Measurements from ENCODE around the gene SEPTIN10.

SEPTIN10 gene

DNA sequence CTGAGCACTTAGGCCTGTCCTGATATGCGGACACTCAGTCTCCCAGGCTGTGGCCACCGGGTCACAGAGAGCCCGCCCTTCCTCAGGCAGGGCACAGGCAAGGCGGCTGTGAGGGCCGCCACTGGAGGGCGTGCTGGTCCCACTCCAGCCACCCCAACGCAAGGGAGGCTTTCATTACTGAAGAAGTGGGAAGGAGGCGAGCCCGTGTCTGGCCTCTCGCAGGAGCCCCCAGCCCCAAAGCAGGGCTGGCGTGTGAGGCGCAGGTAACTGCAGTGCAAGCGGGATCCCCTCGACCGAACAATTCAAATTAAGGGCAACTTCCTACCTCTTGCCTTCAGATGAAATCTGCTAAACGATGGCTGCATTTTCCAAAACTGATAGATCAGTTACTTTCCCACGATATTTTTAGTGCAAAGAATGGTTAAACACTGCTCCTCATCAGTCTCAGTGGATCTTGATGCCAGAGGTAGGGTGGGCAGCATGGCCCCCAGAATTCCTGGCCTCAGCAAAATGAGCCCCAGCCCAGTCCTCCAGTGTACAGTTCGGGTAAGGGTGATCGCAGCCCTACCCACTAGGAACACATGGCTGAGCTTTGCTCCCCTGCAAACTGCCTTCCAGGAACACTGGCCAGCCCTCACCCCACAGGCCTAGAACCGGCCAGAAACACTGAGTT, 97.2 kb downstream of the SEPTIN10 start:
- Histone ChIP-seq H3K27me3 (ENCODE audit: insufficient read depth, poor library complexity, severe bottlenecking) (no peaks in the 10 kb centered on the region), H3K36me3 (ENCODE audit: low read depth) (no peaks in the 10 kb centered on the region), H3K4me3 (ENCODE audit: severe bottlenecking) (no peak overlapping the region), H3K9me3 (ENCODE audit: severe bottlenecking) (no peaks in the 10 kb centered on the region), H3K4me1 (ENCODE audit: insufficient read depth, poor library complexity, severe bottlenecking) (peaks cover 3% of the 10 kb centered on the region), H3K27ac (ENCODE audit: poor library complexity, severe bottlenecking) (no peak overlapping the region)
- no peak for DNase-seq (ENCODE audit: low spot score)
- peak; percentile 56; the same call in 2 of the 3 replicates for ATAC-seq (ENCODE audit: low read depth)
- TF ChIP-seq, protein P1, sequence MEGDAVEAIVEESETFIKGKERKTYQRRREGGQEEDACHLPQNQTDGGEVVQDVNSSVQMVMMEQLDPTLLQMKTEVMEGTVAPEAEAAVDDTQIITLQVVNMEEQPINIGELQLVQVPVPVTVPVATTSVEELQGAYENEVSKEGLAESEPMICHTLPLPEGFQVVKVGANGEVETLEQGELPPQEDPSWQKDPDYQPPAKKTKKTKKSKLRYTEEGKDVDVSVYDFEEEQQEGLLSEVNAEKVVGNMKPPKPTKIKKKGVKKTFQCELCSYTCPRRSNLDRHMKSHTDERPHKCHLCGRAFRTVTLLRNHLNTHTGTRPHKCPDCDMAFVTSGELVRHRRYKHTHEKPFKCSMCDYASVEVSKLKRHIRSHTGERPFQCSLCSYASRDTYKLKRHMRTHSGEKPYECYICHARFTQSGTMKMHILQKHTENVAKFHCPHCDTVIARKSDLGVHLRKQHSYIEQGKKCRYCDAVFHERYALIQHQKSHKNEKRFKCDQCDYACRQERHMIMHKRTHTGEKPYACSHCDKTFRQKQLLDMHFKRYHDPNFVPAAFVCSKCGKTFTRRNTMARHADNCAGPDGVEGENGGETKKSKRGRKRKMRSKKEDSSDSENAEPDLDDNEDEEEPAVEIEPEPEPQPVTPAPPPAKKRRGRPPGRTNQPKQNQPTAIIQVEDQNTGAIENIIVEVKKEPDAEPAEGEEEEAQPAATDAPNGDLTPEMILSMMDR (IDR thresholded peaks at IDR 0.05; ENCODE audit: poor library complexity, severe bottlenecking) = peak; percentile 75

GRCh38 chr2:109514857-109515256, 98.9 kb downstream of the SEPTIN10 start:
- Histone ChIP-seq H3K36me3 (ENCODE audit: low read depth) (no peaks in the 10 kb centered on the region), H3K4me3 (ENCODE audit: severe bottlenecking) (no peak overlapping the region), H3K27ac (ENCODE audit: poor library complexity, severe bottlenecking) (no peak overlapping the region), H3K27me3 (ENCODE audit: insufficient read depth, poor library complexity, severe bottlenecking) (no peaks in the 10 kb centered on the region), H3K4me1 (ENCODE audit: insufficient read depth, poor library complexity, severe bottlenecking) (peaks cover 3% of the 10 kb centered on the region), H3K9me3 (ENCODE audit: severe bottlenecking) (no peaks in the 10 kb centered on the region)
- DNase-seq (ENCODE audit: low spot score) = no peak
- no peak for ATAC-seq (ENCODE audit: low read depth)
- TF ChIP-seq, protein P1 (IDR thresholded peaks at IDR 0.05; ENCODE audit: poor library complexity, severe bottlenecking) = no peak

DNA sequence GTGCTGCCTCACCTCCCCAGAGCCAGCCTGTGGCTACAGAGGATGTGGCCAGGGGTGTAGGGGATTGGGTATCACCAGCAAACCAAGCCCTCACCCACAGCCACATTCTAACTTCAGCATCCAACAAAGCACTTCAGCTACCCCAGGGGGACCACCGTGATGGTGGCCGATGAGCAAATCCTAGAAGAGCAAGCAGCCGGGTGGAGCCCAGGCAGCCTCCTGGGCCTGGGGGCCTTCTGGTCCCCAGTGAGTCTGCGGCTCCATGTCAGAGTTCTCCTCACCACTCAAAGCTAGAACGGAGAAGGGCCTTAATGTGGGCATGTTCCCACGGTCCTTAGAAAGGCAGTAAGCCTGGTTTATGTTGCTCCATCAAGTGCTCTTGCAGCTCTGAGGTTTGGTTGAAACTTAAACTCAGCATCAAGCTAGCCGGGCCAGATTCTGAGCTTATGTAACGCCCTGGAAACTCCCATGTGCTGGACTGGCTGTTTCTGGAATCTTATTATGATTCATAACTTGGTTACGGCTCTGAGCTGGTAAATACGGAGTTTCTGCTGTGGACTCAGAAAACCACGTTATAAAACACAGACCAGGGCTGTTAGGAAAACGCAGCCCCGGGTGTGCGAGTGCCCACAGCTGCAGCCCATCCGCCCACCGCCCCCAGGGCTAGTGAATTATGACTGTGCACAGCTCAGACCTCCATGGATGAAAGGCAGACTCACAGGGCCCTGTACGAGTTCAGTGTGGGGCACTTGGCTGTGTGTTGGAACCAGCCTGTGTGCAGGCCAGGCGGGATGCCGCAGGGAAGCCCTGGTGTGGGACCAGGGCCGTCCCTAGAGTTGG, 99.8 kb downstream of the SEPTIN10 start:
- peaks cover 3% of the 10 kb centered on the region for H3K4me1 ChIP-seq (ENCODE audit: insufficient read depth, poor library complexity, severe bottlenecking)
- no peak overlapping the region for H3K4me3 ChIP-seq (ENCODE audit: severe bottlenecking)
- H3K9me3 ChIP-seq (ENCODE audit: severe bottlenecking) = no peaks in the 10 kb centered on the region
- ATAC-seq (ENCODE audit: low read depth) (peak; percentile 65), DNase-seq (ENCODE audit: low spot score) (no peak)
- no peaks in the 10 kb centered on the region for H3K27me3 ChIP-seq (ENCODE audit: insufficient read depth, poor library complexity, severe bottlenecking)
- TF ChIP-seq, protein P1 (IDR thresholded peaks at IDR 0.05; ENCODE audit: poor library complexity, severe bottlenecking) = no peak
- H3K27ac ChIP-seq (ENCODE audit: poor library complexity, severe bottlenecking) = no peak overlapping the region
- no peaks in the 10 kb centered on the region for H3K36me3 ChIP-seq (ENCODE audit: low read depth)

DNA sequence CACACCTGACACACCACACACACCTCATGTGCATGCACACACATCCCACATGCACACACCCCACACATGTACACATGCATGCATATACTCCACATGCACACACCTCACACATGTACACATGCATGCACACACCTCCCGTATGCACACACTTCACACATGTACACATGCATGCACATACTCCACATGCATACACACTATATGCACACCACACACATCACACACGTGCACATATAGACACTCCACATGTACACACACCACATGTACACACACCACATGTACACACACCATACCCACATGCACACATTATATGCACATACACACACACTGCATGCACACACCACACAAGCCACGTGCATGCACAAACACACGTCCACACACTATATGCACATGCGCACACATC, 100.5 kb downstream of the SEPTIN10 start:
- Histone ChIP-seq H3K27ac (ENCODE audit: poor library complexity, severe bottlenecking) (no peak overlapping the region), H3K9me3 (ENCODE audit: severe bottlenecking) (no peaks in the 10 kb centered on the region), H3K36me3 (ENCODE audit: low read depth) (no peaks in the 10 kb centered on the region), H3K27me3 (ENCODE audit: insufficient read depth, poor library complexity, severe bottlenecking) (no peaks in the 10 kb centered on the region), H3K4me3 (ENCODE audit: severe bottlenecking) (no peak overlapping the region), H3K4me1 (ENCODE audit: insufficient read depth, poor library complexity, severe bottlenecking) (peaks cover 3% of the 10 kb centered on the region)
- DNase-seq (ENCODE audit: low spot score) (no peak), ATAC-seq (ENCODE audit: low read depth) (no peak)
- TF ChIP-seq, protein P1 (IDR thresholded peaks at IDR 0.05; ENCODE audit: poor library complexity, severe bottlenecking) = no peak

Data from RWPE2 (cell line).